HEK293 (cell line): ENCODE measurements around the gene GAA.

Source experiments
- HOXD13 ChIP-seq: sonication (generic); formaldehyde crosslinking; IDR thresholded peaks from 2 replicates; pipeline ENCODE4 v1.8.0; 2022; ENCODE audit warnings: missing genetic modification reagents, borderline replicate concordance
- OSR2 ChIP-seq: fragments of 450-650 bp; formaldehyde crosslinking; IDR thresholded peaks from 2 replicates; pipeline ENCODE4 v1.5.1; 2016; ENCODE audit warnings: missing biosample characterization, missing genetic modification characterization
- REPIN1 ChIP-seq: fragments of 450-650 bp; formaldehyde crosslinking; IDR thresholded peaks from 2 replicates; pipeline ENCODE4 v1.5.1; 2017; ENCODE audit warnings: missing biosample characterization, missing genetic modification characterization, low read depth
- SALL2 ChIP-seq: fragments of 450-650 bp; formaldehyde crosslinking; IDR thresholded peaks from 2 replicates; pipeline ENCODE4 v1.5.0; 2017; ENCODE audit warnings: missing biosample characterization, mild to moderate bottlenecking, missing genetic modification characterization, borderline replicate concordance
- ZNF114 ChIP-seq: fragments of 450-650 bp; formaldehyde crosslinking; IDR thresholded peaks from 2 replicates; pipeline ENCODE4 v1.5.0; 2017; ENCODE audit warnings: missing biosample characterization, missing genetic modification characterization
- ZNF132 ChIP-seq: fragments of 450-650 bp; formaldehyde crosslinking; IDR thresholded peaks from 2 replicates; pipeline ENCODE4 v1.5.1; 2017; ENCODE audit warnings: missing biosample characterization, missing genetic modification characterization, borderline replicate concordance
- ZNF146 ChIP-seq: fragments of 450-650 bp; formaldehyde crosslinking; IDR thresholded peaks from 2 replicates; pipeline ENCODE4 v1.5.1; 2016; ENCODE audit warnings: missing biosample characterization, missing genetic modification characterization
- ZNF449 ChIP-seq: fragments of 450-650 bp; formaldehyde crosslinking; IDR thresholded peaks from 2 replicates; pipeline ENCODE4 v1.5.1; 2017; ENCODE audit warnings: missing biosample characterization, mild to moderate bottlenecking, missing genetic modification characterization, moderate library complexity
- ZNF549 ChIP-seq: fragments of 450-650 bp; IDR thresholded peaks from 2 replicates; pipeline ENCODE4 v1.5.1; 2018; ENCODE audit warnings: missing biosample characterization, missing genetic modification characterization, mild to moderate bottlenecking, inconsistent platforms, moderate library complexity
- ZNF660 ChIP-seq: fragments of 450-650 bp; IDR thresholded peaks from 2 replicates; pipeline ENCODE4 v1.5.1; 2018; ENCODE audit warnings: missing biosample characterization, mild to moderate bottlenecking, missing genetic modification characterization
- ZNF704 ChIP-seq: fragments of 450-650 bp; formaldehyde crosslinking; IDR thresholded peaks from 2 replicates; pipeline ENCODE4 v1.5.1; 2016; ENCODE audit warnings: missing biosample characterization, missing genetic modification characterization
- ZNF768 ChIP-seq: fragments of 450-650 bp; formaldehyde crosslinking; IDR thresholded peaks from 2 replicates; pipeline ENCODE4 v1.5.1; 2018; ENCODE audit warnings: missing biosample characterization, mild to moderate bottlenecking, missing genetic modification characterization
- TF ChIP-seq, protein P1 (sequence below): fragments of 450-650 bp; formaldehyde crosslinking; IDR thresholded peaks from 2 replicates; pipeline ENCODE4 v1.5.1; 2016; ENCODE audit warnings: missing biosample characterization, missing genetic modification characterization

- no peak for TF ChIP-seq OSR2 (tag by site-specific recombination)
- TF ChIP-seq, protein P1, sequence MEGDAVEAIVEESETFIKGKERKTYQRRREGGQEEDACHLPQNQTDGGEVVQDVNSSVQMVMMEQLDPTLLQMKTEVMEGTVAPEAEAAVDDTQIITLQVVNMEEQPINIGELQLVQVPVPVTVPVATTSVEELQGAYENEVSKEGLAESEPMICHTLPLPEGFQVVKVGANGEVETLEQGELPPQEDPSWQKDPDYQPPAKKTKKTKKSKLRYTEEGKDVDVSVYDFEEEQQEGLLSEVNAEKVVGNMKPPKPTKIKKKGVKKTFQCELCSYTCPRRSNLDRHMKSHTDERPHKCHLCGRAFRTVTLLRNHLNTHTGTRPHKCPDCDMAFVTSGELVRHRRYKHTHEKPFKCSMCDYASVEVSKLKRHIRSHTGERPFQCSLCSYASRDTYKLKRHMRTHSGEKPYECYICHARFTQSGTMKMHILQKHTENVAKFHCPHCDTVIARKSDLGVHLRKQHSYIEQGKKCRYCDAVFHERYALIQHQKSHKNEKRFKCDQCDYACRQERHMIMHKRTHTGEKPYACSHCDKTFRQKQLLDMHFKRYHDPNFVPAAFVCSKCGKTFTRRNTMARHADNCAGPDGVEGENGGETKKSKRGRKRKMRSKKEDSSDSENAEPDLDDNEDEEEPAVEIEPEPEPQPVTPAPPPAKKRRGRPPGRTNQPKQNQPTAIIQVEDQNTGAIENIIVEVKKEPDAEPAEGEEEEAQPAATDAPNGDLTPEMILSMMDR (tag by site-specific recombination): no peak
- no peak for TF ChIP-seq ZNF146 (tag by site-specific recombination)
- no peak for TF ChIP-seq REPIN1 (tag by site-specific recombination)
- no peak for TF ChIP-seq ZNF660 (tag by site-specific recombination)
- no peak for TF ChIP-seq ZNF704
- no peak for TF ChIP-seq HOXD13 (CRISPR knock-in tag)
- no peak for TF ChIP-seq ZNF114
- TF ChIP-seq ZNF768 (tag by site-specific recombination): no peak
- no peak for TF ChIP-seq ZNF132
- TF ChIP-seq ZNF549 (tag by site-specific recombination): no peak
- no peak for TF ChIP-seq ZNF449 (tag by site-specific recombination)
- no peak for TF ChIP-seq SALL2 (tag by site-specific recombination)
Observed at GRCh38 chr17:80100035-80100323, 1.4 kb upstream of the GAA start.
